SK-N-SH (cell line): ENCODE data around the gene C5orf52.
"Not testable (repeated sequence)": the region's sequence is repeated elsewhere in the genome, so short reads cannot be mapped to it uniquely, and the experiment has no call there.

Experiments used
- EZH2phosphoT487 ChIP-seq: fragments of 200-600 bp; sonication (generic); IDR thresholded peaks from 2 replicates; pipeline ENCODE4 v1.6.1; 2017; ENCODE audit warnings: low read depth, mixed run types, mild to moderate bottlenecking, antibody characterized with exemption, moderate library complexity, borderline replicate concordance
- NRF1 ChIP-seq: IDR thresholded peaks from 2 replicates; pipeline ENCODE4 v1.6.1; 2012; ENCODE audit warnings: low read depth, mild to moderate bottlenecking, low read length
- POLR2AphosphoS5 ChIP-seq: IDR thresholded peaks from 2 replicates; pipeline ENCODE4 v1.6.1; 2012; ENCODE audit warnings: low read depth, low read length
- TEAD4 ChIP-seq: IDR thresholded peaks from 2 replicates; pipeline ENCODE4 v1.4.0; 2012; ENCODE audit warnings: mild to moderate bottlenecking, borderline replicate concordance; ENCODE audit not compliant: insufficient read depth
- TF ChIP-seq, protein P1 (sequence below): fragments of 200-600 bp; sonication (generic); IDR thresholded peaks from 2 replicates; pipeline ENCODE4 v1.6.1; 2017; ENCODE audit warnings: antibody characterized with exemption, mild to moderate bottlenecking, moderate library complexity

DNA sequence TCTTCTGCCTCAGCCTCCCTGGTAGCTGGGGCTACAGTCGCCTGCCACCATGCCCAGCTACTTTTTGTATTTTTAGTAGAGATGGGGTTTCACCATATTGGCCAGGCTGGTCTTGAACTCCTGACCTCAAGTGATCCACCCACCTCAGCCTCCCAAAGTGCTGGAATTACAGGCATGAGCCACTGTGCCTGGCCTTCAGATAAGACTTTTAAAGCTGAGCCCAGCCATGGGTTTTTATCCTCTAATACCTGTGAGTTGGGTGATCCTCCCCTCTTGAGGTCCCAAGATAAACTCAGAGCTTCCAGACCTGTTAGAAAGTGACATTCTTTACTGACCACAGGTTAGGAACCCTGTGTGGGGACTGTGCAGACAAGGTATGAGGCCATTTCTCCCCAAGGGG is 56.5 kb downstream of the C5orf52 start:
- not testable (repeated sequence) for TF ChIP-seq POLR2AphosphoS5, TEAD4, EZH2phosphoT487, NRF1
- TF ChIP-seq, protein P1, sequence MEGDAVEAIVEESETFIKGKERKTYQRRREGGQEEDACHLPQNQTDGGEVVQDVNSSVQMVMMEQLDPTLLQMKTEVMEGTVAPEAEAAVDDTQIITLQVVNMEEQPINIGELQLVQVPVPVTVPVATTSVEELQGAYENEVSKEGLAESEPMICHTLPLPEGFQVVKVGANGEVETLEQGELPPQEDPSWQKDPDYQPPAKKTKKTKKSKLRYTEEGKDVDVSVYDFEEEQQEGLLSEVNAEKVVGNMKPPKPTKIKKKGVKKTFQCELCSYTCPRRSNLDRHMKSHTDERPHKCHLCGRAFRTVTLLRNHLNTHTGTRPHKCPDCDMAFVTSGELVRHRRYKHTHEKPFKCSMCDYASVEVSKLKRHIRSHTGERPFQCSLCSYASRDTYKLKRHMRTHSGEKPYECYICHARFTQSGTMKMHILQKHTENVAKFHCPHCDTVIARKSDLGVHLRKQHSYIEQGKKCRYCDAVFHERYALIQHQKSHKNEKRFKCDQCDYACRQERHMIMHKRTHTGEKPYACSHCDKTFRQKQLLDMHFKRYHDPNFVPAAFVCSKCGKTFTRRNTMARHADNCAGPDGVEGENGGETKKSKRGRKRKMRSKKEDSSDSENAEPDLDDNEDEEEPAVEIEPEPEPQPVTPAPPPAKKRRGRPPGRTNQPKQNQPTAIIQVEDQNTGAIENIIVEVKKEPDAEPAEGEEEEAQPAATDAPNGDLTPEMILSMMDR, result not testable (repeated sequence)
